NCI-H446 treated with DMSO at 0.1 percent for 48 hours (cell line): ENCODE data around the gene LMNA.
A peak's percentile ranks its signal among the peaks of the same experiment; 100 is the strongest.
"Not testable (repeated sequence)": the region's sequence is repeated elsewhere in the genome, so short reads cannot be mapped to it uniquely, and the experiment has no call there.

Experiments
- DNase-seq: peaks from one replicate; lab custom pipeline; 2025; lab: John Stamatoyannopoulos, UW

LMNA gene

DNA sequence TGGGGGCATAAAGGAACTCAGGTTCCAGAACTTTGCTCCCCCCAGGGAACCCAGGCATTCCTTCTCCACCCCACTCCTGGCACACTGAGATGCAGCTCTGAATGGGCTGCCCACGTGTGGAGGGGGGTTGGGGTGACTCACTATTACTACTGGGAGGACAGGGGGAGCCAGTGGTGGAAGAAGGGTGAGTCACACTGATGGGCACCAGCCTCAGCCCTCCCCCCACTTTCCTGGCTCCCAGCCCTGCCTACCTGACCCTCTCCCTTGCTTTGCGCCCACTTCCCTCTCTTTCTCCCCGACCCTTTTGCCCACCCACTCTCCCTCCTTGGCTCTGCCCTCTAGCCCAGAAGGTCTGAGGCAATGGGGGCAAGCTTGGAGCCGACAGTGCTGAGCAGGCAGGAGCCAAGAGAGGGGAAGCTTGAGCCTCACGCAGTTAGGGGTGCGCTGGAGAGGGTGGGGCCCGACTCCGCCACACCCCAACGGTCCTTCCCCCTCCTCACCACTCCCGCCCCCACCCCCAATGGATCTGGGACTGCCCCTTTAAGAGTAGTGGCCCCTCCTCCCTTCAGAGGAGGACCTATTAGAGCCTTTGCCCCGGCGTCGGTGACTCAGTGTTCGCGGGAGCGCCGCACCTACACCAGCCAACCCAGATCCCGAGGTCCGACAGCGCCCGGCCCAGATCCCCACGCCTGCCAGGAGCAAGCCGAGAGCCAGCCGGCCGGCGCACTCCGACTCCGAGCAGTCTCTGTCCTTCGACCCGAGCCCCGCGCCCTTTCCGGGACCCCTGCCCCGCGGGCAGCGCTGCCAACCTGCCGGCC, at the start of gene LMNA:
TSS of gene LMNA (plus strand) at position 611 of the 818 bp plus-strand sequence. CDS start 208 bp downstream, outside the sequence.
- DNase-seq: peak; percentile 83

DNA sequence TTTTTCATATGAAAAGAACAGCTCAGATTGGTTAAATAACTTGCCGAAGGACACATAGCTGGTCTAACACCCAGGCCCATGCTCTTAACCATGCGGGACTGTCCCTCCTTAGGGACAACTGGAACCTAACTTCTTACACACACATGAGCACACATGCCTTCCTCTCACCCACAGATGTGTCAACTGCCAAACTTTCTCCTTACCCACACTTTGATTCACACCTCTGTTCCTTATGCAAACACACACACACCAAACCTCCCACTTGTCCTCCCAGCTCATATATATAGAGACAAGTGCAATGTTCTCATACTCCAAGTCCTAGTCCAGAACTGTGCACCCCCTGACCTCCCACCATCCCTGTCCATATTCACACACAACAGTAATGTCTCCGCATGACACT, 49.3 kb upstream of the LMNA start:
- no peak for DNase-seq

DNA sequence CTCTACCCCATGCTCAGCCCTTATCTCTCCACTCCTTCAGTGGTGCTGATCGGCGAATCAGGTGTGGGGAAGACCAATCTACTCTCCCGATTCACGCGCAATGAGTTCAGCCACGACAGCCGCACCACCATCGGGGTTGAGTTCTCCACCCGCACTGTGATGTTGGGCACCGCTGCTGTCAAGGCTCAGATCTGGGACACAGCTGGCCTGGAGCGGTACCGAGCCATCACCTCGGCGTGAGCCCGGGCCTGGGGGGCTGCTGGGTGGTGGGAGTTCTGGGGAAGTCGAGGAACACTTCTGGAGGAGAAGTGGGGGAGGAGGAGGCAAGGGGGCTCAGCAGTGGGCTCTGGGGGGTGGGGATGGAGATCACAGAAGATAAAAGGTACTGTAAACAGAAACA, 48.6 kb upstream of the LMNA start:
- DNase-seq: no peak

DNA sequence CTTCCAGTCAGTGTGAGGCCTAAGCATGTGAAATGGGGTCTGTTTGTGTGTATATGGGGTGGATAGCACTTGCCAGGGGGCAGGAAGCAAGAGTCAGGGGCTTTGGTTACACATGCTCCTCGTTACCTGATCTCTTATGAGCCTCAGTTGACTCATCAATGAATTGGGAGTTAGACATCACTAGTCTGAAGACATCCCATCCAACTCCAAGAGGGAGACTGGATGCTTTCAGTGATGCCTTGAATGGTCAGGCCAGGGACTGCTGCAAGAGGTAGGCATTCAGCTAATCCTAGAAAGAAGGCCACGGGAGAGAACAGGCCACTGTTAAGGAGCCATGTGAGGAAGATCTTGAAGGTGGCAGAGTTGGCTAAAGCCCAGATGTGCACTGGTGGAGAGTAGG, 47.2 kb upstream of the LMNA start:
- DNase-seq: no peak

DNA sequence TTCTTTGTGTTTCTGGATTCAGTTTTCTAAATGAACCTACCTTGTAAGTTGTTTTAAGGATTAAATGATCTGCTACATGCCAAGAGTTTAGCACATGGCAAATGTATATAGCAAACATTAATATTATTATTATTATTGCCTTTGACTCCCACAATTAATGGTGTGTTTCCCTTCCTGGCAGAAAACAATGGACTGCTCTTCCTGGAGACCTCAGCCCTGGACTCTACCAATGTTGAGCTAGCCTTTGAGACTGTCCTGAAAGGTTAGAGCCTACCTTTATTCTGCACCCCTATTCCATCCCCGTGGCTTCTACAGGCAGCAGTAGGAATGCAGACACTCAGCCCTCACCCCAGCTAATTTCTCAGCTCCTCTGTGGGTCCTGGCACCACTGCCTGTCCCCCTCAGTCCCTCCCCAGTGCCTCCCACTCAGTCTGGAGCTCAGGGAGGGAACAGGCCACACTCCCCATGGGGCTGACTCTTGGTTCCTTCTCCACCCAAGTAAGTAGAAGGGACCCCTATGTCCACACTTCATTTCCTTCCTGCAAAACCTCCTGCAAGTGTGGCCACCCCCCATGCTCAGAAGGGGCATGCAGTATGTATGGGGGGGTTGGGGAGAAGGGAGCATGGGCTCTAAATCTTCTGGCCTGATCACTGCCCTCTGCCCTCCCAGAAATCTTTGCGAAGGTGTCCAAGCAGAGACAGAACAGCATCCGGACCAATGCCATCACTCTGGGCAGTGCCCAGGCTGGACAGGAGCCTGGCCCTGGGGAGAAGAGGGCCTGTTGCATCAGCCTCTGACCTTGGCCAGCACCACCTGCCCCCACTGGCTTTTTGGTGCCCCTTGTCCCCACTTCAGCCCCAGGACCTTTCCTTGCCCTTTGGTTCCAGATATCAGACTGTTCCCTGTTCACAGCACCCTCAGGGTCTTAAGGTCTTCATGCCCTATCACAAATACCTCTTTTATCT, 44.7 kb upstream of the LMNA start:
- DNase-seq: no peak

DNA sequence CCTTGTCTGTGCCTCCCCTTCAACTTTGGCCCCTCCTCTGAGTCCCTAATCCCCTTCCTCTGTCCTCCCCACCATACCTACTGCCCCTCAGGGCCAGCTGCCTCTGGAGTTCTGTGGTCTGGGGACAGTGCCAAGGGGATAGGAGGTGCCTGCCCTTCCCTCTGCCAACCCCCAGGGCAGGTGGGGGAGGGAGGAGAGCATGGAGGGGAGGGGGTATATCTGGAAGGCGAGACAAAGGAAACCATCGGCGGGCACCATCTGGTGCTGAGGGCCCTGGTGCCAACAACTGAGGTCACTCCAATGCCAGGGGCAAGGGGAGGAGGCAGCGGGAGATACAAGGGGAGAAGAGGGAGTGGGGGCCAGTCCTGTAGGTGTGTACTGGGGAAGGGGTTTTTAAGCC, 44.0 kb upstream of the LMNA start:
- DNase-seq: peak; percentile 87

DNA sequence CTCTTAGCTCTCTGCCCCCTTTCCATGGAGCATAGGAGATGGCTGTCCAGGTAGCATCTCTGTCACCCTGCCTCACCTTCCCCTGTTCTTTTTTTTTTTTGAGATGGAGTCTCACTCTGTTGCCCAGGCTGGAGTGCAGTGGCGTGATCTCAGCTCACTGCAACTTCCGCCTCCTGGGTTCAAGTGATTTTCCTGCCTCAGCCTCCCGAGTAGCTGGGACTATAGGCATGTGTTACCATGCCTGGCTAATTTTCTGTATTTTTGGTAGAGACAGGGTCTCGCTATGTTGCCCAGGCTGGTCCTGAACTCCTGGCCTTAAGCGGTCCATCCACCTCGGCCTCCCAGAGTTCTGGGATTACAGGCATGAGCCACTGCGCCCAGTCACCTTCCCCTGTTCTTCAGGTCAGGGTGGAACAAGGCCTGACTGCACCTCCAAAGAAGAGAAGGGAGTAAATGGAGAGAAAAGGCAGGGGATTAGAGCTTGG, 43.1 kb upstream of the LMNA start:
- DNase-seq: not testable (repeated sequence)

DNA sequence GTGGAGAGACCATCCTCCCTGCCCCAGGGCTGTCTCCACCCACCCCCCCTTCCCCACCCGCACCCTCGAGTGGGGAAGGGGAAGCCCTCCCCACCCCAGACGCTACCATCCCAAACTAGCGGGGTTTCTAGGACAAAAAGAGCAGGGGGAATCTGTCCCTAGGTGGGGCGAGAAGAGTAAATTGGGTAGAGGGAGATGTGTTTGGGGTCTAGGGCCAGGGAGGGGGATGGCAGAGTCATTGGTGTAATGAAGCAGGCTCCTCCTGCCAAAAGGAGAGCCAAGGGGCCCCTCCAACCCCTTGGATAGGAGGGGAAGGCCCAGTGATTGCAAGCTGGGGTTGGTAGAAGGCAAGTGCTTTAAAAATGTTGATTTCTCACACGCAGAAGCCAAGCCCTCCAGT, 42.3 kb upstream of the LMNA start:
- DNase-seq: no peak

DNA sequence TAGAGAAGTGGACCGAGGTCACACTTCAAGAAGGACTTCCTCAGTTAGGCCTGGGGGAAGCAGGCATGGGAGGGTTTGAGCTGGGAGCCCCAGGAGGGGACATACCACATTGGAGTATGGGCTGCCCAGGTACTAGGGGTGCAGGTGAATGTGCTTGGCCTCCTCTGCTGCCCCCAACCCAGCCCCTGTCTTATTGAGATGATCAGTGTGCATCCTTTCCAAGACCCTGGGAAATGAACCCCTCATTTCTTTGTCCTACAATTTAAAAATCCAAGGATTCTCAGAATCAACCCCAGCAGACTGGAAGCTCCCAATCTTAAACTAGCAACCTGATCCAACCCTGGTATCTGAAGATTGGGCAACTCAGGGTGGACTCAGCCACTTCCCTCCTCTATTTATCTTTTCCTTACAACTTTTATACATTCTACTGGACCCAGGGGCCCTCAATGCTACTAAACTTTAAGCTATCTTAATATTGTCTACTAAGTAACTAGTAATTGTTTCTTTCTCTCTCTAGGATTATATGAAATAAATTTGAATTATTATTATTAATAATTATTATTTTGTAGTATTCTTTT, 41.3 kb upstream of the LMNA start:
- no peak for DNase-seq

DNA sequence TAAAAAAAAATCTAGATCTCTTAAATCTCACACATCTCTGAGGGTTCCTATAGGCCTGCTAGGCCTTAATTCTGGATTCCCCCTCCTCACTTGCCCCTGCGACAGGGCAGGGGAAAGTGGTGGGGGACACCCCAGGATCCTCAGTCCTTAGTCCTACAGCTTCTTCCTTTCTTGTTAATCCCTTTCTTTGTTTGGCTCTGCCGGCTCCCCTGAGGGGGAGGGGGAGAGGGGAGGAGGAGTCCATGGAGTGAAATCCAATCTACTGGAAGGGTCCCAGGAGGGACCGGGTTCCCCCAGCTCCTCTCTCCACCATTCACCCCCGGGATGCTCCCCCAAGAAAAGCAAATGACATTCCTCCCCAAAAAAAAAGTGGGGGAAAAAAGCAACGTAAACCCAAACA, 40.8 kb upstream of the LMNA start:
- no peak for DNase-seq

DNA sequence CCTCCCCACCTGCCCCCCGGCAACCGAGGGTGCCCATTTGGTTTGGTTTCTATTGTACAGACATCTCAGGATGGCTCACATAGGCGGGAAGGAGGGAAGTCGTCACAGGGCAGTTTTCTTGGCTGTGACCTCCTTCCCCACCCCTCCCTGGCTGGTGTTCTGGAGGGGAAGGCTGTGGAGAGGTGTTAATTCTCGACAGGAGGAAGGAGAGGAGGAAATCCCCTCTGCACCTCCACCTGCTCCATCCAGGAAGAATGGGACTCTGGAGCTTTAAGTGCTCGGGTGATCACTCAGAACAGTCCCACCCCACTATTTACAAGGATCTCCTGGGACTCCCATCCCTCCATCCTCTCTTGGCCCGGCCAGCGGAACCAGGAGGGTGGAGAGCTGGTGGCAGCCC, 39.9 kb upstream of the LMNA start:
- DNase-seq: no peak

DNA sequence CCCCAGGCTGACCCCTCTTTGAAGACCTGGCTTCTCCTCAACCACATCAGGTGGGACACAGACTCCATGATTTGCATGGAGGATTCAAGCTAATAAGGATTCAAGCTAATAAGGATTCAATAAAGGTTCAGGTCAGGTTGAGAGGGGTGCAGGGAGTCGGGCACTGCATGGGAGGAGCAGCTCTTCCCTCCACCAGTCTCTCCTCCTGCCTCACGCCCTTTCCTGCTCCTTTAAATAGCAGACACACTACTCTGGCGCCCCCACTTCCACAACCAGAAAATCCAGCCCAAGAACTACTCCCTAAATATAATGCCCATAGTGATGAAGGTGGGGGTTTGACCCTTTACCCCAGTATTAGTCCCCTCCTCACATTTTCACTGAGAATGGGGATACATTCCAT, 39.3 kb upstream of the LMNA start:
- no peak for DNase-seq

DNA sequence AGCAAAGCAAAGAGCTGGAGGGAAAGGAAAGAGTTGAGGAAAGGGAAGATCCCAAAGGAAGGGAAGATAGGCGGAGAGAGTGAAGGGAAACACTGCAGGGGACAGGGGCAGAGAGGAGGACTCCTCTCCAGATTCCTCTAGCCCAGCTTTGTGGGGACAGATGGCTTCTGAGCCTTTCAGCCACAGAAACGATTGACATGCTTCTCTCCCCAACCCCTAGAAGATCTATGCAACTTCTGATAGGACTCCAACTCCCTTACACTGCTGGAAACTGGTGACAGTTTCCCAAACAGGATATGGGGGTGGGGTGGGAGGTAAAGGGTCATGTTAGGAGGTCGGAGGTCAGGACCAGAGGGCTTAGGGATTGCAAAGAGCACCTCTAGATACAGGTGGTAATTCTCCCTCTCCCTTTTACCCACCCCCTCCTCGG, 38.7 kb upstream of the LMNA start:
- no peak for DNase-seq

DNA sequence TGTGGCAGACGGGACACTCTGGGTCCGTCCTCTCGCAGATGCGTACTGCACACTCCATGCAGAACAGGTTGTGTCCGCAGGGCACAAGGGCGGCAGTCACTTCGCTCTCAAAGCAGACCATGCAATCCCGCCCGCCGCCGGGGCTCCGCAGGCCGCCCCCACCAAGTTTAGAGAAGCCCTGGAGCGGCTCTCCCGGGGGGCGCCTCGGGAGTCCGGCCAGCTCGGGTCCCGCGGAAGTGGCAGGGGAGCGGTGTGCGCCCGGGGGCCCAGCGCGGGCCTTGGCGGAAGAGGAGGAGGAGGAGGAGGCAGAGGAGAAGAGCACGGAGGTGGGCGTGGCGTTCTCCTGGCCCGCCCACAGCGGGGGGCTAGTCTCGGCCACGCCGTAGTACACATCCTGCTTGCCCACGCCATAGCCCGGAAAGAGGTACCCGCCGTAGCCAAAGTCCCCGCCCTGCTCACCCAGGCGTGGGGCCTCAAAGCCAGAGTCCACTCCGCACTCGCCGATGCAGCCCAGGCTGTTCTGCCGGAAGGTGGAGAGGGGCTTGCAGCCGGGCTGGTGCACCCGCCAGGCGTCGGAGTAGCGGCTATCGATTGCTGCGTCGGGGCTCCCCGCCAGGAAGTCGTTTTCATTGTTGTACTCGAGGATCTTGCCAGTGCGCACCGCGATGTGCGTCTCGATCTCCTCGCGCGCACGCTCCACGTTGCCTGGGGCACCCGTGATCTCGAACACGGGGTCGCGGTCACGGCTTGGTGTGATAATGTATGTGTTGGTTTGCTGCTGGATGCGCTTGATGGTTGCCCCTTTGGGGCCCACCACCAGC, 37.7 kb upstream of the LMNA start:
- DNase-seq: no peak

DNA sequence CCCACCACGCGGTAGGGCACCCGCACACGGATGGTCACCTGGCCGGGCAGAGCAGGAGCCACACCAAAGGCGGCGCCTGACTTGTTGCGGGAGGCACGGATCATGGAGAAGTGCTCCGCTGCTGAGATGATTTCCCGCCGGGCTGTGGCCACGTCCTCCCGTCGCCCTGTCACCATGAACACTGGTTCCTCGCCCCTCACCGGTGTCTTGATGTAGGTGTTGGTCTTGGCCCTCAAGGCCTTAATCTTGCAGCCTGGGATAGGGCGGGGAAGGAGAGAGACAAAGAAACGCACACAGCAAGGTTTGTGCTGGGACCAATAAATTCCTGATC, 37.1 kb upstream of the LMNA start:
- no peak for DNase-seq

DNA sequence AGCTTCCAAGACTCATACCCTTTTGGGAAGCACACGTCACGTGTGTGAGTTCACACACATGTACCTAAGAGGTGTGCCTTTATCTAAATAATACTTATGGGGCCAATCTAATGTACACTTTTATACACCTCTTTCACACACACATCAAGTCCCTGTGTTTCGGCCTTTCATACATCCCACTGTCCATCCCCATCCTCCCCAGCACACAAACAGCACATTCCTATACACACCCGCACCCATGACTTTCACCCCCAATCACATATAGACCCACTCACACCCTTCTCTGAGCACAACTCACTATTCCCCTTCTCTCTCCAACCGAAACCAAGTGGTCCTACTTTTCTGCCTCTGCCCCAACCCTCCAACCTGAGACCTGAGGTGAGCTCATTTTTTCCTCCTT, 35.8 kb upstream of the LMNA start:
- DNase-seq: no peak

DNA sequence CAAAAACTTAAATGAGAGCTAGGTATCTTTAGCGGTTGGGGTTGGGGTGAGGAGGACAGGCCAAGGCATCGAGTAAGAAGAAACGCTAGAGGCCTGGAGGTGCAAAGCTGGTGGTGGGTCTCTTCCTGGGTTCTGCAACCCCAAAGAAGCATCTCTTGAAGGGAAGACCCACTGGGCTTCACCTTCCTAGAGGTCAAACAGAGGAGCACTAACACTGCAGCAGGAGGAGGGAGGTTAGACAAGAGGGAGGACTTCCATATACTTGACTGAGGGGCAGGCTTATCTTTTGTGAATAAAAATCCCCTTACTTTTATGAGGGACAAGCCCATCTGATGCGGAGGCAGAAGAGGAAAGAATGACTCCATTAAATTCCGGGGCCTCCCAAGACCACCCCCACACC, 34.7 kb upstream of the LMNA start:
- no peak for DNase-seq

DNA sequence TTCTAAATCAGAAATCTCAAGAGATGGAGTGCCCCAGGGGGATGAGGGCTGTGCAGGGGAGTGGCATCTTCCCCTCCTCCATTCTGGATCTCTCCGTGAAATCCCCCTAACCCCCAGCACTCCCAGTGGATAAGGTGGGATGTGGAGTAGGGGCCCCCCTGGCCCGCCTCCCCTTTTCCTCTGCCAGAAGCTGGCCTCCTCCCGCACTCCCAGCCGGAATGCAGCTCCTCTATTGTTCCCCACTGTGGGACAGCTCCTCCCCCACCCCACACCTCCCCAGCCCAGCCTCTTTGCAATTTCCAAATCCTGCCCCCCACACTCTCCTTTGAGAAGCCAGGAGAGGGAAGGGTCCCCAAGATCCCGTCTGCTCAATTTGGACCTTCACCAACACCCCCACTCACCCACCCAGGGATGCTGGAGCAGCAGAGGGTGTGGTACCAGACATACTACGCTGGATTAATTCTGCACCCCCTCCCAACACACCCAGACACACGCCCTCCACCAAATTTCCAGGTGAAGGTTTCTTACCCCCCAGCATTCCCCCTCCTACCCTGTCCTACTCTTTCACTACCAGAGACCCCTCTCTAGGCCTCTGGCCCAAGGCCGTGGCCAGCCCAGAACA, 34.2 kb upstream of the LMNA start:
- DNase-seq: no peak

DNA sequence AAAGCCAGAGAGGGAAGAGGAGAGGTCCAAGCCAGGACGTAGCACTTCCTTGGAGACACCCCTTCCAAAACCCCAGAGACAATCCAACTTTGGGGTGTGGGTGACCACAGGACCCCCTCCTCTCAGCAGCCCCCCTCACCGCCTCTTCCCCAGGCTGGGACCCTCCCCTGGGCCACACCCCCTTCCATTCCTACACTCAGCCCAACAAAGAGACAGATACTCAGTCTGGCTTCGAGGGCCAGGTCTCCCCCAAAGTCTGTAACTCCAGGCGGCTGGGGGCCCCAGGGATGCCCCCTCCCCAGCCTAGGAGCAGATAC, 33.7 kb upstream of the LMNA start:
- no peak for DNase-seq

DNA sequence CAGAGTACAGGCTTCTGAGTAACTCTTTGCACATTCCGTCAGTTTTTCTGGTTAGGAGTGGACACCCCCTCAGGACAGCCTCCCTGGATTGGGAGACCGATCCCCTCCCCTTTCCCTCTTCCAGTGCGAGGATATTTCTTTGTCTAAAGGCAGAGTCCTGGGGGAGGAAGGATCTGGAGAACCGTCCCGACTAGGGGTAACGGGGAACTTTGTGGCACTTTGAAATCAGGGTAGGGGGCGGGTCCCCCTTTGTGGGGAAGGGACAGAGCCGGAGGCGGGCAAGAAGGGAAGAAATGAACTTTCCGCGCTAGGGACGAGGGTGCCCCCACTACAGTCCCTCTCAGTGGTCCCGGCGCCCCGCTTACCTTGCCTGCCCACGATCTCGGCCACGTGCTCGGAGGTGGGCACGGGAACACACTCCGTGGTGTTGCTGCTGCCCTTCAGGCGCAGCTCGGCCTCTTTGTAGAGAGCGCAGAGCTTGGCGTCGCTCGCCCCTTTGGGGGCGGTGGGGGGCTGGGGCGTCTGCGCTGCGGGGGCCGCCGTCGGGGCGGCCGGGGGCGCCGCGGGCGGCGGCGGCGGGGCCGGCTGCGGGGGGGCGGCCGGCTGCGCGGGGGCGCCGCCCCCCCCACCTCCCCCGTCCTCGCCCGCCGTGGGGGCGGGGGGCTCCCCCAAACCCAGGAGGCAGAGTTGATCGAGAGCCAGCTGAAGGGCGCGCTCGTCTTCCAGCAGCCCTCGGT, 33.2 kb upstream of the LMNA start:
- DNase-seq: no peak

DNA sequence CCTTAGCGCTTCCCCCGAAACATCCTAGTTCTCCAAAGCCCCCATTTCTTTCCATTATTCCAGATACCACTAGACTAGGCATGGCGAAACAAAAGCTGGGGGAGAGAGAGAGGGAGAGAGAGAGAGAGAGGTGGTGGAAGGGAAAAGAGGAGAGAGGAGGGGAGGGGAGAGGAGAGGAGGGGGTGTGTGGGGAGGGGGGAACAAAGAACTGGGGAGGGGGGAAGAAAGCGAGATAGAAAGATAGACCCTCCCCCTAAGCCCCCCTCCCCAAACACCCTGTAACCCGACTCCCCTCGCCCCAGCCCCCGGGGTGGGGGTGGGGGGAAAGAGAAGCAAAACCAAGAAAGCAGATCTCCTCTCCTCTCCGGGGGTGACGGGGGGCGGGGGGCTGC, 32.6 kb upstream of the LMNA start:
- no peak for DNase-seq
